ENCODE results near the gene OSBPL7.

The OSBPL7 gene

DNA sequence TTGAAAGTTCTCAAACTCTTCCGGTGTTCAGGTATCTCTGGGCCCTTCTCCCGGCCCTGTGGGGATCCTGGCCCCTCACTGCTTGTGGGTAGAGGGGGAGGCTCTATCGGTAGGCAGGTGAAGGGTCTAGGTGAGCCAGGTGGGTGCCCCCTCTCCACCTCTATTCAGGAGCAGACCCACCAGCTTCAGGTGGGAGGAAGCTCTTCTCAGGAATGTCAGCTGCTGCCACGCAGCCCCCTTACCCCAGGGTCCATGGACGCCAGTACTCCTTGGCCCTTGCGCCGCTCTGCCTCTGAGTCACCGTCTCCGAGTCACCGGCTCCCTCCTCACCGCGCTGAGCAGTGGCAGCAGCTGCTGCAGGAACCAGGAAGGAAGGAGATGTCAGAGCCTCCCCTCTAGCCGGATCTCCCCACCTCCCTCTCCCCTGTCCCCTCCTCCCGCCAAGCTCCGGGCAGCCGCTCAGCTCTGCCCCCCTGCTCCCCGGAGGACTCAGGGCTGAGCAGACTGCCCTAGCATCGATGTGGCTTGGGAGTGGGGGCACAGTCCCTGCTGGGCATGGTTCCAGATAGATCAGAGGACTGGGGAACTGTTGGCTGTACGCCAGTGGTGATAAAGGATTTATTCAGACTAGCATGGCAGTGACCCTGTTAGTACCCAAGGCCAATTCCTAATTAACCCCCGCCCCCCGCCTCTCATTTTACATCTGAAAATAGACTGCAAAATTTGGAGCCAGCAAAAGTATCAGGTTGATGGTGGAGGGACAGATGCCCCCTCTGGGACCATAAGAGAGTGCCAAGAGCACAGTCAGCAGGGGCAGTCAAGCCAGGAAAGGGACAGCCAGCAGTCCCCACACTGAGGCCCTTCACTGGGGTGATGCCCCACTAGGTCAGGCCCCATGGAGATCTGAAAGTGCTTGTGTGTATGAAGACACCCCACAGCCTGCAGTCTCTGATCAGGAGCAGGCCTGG lies at the start of gene OSBPL7:
OSBPL7 (minus strand) TSS at position 371 of the 968 bp plus-strand sequence. CDS start 1,516 bp downstream, outside the sequence.
- peak; percentile 88 for DNase-seq

DNA sequence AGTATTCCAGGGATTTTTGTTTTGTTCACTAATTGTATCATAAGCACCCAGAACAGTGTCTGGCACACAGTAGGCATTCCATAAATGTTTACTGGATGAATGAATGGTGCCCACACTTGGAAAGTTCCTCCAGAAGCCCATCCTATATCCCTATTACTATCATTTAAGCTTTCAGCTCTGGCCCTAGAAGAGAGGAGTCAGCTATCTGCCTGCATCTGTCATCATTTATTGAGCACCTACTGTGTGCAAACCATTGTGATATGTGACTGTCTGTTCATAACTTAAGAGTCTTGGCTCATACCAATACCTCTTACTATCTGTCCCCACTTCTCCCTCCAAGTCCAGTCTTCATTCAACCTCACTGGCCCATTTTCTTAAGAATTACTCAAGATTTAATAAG lies 49.5 kb upstream of the OSBPL7 start:
- no peak for DNase-seq

GRCh38 chr17:47870056-47870455 lies 48.5 kb upstream of the OSBPL7 start:
- no peak for DNase-seq

DNA sequence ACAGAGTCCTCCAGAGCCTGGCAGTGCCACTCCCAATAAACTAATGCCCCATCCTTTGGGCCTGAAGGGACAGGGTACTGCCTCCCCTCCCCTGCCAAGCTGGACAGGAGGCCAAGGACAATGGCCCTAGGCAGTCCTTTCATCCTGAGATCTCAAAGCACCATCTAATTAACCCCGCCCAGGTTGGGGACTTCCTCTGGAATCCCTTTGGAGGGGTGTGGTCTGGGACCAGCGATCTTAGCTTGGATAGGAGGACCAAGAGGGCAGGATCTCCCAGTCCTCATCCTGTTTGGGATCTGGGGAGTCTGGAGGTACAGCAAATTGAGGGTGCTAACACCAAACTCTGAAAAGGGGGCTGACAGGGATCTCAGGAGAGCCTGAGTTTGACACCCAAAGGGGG lies 47.5 kb upstream of the OSBPL7 start:
- DNase-seq = no peak

DNA sequence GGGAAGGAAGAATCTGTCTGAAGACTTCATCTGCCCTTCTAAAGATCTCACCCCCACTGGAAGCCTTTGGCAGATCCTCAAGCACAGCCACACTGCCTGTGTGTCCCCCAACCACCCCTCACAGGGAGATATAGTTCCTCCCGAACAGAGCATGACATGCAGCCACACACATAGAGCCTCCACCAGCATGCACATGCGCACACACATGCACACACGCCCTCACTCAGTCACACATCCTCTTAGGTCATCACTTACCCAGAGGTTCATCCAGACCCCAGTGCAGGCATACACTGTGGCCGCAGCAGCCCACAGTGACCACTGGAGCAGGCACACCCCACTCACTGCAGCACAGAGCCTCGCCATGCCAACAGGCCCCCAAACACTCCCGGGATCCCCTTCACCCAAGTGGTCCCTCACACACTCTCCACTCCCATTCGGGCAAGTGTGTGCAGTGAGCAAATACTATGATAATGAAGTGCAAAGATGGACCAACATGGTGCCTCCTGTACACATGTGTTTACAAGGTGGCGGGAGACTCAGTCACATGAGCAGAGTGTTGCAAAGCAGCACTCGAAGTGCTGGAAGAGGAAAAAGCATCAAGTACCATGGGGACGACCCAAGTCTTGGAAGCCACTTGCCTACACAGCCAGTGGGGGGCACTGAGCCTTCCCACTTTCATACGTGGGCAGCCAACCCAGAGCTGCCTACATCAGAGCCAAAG lies 46.4 kb upstream of the OSBPL7 start:
- DNase-seq = no peak

- no peak for DNase-seq
Measured at GRCh38 chr17:47866941-47867340, 45.3 kb upstream of the OSBPL7 start.

GRCh38 chr17:47864791-47865216 lies 43.2 kb upstream of the OSBPL7 start:
- no peak for DNase-seq

DNA sequence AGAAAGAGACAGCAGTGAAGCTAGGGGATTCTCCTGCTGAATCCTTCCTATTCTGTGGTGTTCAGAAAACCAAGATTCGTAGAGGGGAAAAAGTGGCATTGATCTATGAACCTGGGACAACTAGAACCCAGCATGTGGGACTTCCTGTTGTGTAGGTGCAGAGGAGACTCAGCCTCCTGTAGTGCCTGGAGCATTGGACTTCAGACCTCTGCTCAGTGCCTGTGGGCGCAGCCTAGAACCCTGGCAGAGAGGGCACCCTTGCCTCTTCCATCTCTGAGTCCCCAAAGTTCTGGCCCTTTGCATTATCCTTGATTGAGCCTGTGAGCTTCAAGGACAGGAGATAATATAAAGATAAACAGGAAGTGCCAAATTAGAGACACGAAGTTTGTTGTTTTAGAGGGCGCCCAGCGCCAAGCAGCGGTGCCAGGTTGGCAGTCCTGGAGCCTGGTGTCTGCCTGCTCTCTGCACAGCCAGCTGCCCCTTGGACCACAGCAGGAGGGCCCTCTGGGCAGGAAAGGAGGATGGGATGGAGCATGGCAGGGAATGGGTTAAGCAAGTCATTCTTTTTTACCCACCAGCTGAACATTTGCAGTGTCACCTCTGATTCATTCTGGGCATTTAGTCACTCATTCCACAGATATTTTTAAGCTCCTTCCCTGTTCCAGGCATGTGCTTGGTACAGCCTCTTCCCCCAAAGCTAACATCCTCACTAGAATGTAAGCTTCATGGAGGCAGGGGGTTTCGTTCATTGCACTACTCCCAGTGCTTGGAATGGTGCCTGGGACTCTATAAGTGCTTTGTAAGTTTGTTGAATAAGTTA lies 41.2 kb upstream of the OSBPL7 start:
- DNase-seq = no peak

DNA sequence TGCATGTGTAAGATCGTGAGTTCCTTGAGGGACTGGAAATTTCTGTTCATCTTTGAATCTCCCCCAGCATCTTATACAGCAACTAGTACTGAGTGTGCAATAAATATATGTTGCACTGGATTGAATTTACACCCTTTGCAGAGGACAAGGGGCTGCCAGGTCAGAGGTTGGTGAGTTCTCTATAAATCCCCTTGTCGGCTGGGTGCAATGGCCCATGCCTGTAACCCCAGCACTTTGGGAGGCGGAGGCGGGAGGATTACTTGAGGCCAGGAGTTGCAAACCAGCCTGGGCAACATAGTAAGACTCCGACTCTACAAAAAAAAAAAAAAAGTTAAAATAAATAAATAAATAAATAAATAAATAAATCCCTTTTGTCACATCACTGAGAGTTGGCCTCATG lies 38.8 kb upstream of the OSBPL7 start:
- no peak for DNase-seq

DNA sequence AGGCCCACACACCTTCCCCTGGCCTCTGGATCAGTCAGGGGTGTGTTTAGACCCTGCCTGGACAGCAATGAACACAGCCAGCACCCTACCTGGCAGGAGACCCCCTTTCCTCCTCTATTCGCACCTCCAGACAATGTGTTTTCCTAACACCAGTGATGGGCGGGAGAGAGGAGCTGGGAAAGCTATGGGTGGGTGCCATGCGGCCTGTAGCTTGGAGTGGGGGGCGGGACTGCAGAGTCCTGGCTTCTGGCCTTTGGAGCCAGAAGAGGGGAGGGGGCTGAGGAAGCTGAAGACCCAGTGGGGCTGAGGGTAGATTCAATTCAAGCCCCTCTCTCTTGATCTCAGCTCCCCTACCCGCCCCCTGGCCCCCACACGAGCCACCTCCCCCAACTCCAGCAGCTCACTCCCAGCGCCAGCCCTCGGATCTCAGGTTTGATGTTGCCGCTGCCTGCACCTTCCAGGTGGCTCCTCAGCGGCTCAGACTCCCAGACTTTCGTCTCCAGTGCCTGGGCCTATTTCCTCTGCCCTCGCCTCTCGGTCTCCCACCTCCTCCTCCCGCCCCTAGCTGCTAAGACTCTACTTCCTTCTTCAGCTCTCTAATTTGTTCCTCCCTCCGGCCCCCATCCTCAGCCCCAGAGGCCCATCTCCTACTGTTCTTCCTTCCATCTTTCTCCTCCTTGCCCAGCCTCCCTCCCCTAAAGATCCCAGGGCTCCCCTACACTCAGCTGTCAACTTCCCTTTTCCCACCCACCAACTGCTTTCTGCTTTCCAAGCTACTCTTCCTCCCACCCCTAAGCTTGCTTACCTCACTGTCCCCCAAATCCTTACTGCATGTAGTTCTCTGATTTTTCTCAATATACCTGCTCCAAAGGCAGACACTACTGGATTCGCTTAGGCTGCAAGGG lies 36.2 kb upstream of the OSBPL7 start:
- no peak for DNase-seq

GRCh38 chr17:47856830-47857229 lies 35.2 kb upstream of the OSBPL7 start:
- no peak for DNase-seq

DNA sequence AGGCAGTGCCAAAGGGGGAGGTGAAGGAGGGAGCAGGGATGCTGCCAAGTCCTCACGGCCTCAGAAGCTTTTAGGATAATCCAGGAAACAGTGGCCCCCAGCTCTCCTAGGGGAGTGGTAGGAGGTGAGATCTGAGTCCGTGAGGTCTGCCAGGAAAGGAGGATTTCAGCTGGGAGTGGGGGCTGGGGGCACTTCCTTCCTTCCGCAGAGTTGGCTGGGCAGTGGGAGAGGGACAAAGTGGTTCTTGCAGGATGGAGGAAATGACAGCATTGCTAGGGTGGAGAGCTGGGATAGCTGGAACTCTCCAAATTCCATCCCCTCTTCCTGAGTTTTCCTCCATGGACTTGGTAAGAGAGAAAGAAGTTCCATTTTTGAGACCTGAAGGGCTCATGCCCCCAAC lies 34.1 kb upstream of the OSBPL7 start:
- DNase-seq = no peak

DNA sequence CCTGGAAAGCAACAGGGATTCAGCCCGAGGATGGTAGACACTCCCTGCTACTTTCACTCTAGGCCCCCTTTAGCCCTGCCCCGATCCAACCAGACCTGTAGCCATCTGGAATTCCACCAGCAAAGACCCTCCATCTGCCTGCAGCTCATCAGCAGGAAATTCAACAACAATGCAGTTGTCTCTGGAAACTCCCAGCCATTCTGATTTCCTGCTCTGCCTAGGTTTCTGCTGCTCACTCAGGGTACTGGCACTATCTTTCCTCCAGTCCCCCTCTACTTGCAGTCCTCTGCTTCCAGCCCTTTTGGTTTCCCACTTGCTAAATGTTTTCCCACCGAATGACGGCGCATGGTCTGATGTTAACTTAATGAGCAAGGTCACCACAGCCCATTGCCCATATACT lies 32.0 kb upstream of the OSBPL7 start:
- no peak for DNase-seq

DNA sequence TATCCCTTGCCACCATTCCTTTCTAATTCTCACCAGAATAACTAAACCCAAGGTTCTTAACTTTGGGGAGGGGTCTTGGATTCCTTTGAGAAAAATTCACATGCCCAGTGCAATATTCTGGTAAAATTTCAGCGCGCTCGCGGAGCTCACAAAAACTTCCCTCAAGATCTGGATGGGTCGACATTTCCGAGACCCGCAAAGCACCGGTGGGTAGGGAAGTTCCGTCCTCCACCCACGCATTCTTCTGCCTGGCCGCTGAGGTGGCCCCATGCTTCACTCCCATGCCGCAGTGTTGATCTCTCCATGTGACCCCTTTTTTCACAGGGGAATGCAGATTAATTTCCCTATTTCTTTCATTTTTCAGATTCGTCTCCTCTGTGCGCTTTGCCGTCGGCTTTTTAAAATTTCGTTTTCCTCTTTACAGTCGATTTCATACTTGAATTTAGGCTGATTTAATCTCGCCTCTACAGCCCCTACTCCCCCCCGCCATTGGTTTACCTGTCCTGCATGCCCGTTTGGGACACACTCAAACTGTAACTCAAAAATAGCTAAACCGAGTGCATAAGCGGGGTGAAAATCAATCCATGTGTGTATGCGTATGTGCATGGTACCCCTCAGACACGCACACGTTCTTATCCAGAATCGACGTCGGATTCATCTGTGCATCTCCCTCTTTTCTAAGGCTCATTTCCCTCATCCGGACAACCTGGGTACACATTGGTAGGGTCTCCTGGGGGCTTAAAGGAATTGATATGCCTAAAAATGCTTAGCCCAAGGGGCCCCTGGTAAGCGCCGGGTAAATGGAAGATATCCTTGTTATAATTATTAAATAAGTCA lies 30.7 kb upstream of the OSBPL7 start:
- peak; percentile 15 for DNase-seq

- DNase-seq = no peak
Measured at GRCh38 chr17:47851764-47852112, 30.1 kb upstream of the OSBPL7 start.

DNA sequence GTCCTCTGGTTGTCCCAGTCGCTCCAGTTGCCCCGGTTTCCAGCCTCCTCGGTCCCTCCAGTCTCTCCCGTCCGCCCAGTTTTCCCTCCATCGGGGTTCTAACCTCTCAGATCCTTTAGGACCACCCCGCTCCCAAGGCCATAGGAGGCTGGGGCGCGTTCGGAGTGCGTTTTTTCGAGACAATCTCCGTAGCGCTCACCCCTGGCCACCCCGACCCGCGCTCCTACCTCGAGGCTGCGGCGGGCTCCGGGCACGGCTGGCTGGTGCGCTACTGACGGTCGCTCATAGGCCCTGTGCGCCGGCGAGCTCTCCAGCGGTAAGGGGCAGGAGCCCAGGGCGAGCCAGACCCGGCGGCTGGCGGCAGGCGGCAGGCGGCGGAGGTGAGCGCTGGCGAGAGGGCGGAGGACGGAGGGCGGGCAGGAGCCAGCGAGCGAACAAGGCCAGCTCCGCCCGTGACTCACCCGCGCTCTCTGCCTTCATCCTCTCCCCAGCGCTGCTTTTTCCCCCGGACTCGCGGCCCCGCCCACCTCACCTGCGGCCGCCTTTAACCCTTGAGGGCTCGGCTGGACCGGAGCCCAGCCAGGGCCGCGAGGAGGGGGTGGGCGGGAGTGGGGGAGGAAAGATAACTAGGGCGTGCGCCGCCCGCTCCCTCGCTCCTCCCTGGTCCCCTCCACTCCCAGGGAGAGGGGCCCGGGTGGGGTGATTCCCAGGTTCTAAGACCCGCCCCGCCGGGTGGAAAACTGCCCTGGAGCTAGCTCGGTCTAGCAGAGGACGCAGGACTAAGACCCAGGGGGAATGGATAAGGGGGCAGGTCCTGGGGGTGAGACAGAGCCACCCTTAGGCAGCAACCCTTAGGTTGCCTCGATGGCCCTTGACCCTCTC lies 29.3 kb upstream of the OSBPL7 start, which contains the start of gene SP6:
SP6 (minus strand) TSS at position 472 of the 882 bp plus-strand sequence. CDS start 2,734 bp downstream, outside the sequence.
- peak; percentile 68 for DNase-seq

- DNase-seq = no peak
Measured at GRCh38 chr17:47850373-47850691, 28.7 kb upstream of the OSBPL7 start.

DNA sequence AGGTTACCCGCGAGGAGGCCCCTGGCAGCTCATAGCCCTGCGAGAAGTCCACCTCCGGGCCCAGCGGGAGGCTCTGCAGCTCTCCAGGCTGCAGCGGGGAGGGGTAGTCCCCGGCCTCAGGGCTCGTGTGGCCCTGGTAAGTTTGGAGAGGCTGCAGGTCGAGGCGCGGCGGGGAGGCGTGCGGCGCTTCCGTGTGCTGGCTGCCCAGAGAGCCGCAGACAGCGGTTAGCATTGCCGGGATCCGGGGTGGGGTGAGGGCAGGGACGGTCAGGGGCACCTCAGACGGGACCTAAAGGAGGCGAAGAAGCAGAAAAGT lies 26.6 kb upstream of the OSBPL7 start:
- DNase-seq = no peak

DNA sequence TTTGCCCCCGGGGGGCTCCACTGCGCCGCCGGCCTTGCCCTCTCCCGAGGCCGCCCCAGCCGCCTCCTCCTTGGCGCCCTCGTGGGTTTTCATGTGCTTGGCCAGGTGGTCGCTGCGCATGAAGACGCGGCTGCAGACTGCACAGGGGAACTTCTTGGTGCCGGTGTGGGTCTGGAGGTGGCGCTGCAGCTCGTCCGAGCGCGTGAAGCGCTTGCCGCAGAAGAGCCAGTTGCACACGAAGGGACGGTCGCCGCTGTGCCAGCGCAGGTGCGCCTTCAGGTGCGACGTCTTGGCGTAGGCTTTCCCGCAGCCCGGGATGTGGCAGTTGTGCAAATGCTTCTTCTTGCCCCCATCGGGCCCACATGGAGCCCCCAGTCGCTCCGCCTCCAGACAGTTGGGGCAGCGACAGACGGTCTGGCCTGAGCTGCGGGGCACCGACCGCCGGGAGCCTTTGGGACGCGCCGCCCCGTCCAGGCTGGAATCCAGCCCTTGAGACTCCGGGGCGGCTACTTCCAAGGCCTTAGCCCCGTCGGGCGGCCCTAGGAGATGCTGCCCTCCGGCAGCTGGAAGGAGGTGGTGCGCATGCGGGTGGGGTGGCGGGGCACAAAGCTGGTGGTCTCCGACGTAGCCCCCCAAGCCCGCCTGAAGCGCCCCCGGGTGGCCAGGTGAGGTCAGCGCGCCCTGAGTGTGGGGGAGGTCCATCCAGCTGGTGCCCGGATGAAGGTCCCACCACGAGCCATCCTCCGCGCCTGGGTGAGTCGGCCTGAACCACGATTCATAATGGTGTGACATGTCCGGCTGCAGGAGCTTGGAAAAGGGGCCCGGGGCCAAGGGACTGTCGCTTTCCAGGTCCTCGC lies 26.0 kb upstream of the OSBPL7 start:
- DNase-seq = peak; percentile 36

All from CD4-positive, alpha-beta T cell treated with Interleukin-17A for 1 hour (primary cell).